ENCODE data around the gene PPM1K.

PPM1K gene

GRCh38 chr4:88217169-88217568, 67.2 kb downstream of the PPM1K start:
- DNase-seq (ENCODE audit: low read depth in 2 of 2) = no peak

GRCh38 chr4:88216395-88216794, 68.0 kb downstream of the PPM1K start:
- DNase-seq (ENCODE audit: low read depth in 2 of 2) = no peak

DNA sequence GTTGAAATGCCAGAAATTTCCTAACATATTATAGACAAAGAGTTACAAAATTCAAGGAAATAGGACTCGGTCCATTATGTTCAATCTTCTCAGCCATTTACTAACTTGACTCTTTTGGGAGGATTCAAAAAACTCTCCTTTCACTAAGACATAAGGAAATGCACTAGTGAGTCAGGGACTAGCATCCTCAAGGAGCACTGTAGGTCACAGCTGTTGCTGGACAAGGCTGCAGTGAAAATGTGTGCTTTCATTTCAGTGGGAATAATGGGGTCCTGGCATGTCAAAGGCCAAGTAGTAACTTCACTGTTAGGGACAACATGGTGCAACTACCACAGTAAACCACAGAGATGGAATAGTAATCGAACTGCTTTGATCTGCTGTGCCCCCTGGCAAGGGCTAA, 69.0 kb downstream of the PPM1K start:
- DNase-seq (ENCODE audit: low read depth in 2 of 2) = no peak

DNA sequence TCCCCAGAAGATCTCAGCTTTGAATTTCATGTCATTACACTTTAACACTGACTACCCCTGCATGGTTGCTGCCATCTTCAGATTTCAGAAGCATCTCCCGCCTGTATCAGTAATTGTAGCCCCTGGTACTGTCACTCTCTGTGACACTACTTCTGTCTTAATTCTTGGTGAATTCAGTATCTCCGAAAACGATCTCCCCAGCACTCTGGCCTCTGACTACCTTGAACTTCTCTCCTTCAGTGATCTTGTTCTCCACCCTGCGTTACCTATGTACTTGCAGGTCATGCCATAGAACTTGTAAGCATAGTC, 72.2 kb downstream of the PPM1K start:
- DNase-seq (ENCODE audit: low read depth in 2 of 2) = no peak

DNA sequence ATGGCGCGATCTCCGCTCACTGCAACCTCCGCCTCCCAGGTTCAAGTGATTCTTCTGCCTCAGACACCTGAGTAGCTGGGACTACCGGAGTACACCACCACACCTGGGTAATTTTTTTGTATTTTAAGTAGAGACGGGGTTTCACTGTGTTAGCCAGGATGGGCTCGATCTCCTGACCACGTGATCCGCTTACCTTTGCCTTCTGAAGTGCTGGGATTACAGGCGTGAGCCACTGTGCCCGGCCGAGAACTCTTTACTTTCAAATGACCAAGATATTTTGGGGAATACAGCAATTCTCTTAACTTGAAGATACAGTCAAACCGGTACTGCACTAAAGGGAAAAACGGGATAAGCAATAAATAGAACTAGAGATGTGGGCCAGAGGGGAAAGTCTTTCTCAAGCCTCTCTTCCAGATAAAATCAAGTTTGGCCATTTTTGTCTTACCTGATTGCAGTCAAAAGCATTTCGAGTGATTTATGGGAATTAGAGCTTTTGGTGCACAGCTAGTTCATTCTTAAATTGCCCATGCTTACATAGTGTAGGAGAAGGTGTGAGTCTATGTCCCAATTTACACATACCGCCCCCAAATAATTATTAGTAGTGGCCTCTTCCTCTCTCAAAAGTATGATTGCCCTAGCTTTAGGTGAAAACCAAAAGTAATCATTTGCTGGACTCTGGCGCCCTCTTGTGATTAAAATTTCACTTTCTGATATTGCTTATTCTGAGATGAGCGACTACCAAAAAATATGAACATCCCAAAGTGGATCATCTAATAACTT, 72.7 kb downstream of the PPM1K start:
- no peak for DNase-seq (ENCODE audit: low read depth in 2 of 2)

DNA sequence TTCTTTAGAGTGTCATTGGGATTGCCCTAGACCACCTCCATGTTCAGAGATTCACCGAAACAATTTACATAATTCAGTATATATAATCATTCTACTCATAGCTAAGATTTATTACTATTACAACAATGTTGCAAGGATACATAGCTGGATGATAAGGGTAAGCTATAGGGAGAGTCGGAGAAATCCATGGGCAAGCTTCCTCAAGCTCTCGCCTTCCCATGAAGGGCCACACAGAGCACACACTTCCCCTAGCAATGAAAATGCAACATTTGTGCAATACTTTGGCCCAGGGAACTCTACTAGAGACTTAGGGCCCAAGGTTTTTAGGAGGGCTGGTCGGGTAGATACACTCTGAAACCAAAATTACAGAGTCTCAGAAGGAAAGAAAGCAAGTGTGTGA, 76.2 kb downstream of the PPM1K start:
- no peak for DNase-seq (ENCODE audit: low read depth in 2 of 2)

Data from stimulated activated CD8-positive, alpha-beta memory T cell treated with anti-CD3 and anti-CD28 coated beads, Interleukin-15, amount 100 ng/mL, for 48 hours (primary cell).